ENCODE data around the gene SYDE1.

- TF ChIP-seq POLR2A (IDR thresholded peaks at IDR 0.05; ENCODE audit: low read depth, low read length) (no peak), POLR2AphosphoS5 (IDR thresholded peaks at IDR 0.05; ENCODE audit: low read depth, low read length) (no peak)
These were observed 49.2 kb downstream of the SYDE1 start for GRCh38 chr19:15156391-15156790.

All from GM12892 (cell line).